NK-92 treated with Interleukin-12 subunit alpha and Interleukin-12 subunit beta, amount 100 ng/mL, for 24 hours (cell line): ENCODE data around the gene TTC13.

Experiments used
- DNase-seq: peaks from one replicate; lab custom pipeline; 2025; lab: John Stamatoyannopoulos, UW

Gene TTC13

GRCh38 chr1:230948301-230948700 lies 30.4 kb downstream of the TTC13 start:
- DNase-seq: no peak

- no peak for DNase-seq
Observed at GRCh38 chr1:230943048-230943593, 35.5 kb downstream of the TTC13 start.

GRCh38 chr1:230940848-230941247 lies 37.8 kb downstream of the TTC13 start:
- DNase-seq: no peak

GRCh38 chr1:230939806-230940489 lies 38.7 kb downstream of the TTC13 start:
- DNase-seq: no peak

GRCh38 chr1:230938924-230939368 lies 39.7 kb downstream of the TTC13 start:
- no peak for DNase-seq

GRCh38 chr1:230937371-230937770 lies 41.3 kb downstream of the TTC13 start:
- DNase-seq: no peak

- no peak for DNase-seq
Observed at GRCh38 chr1:230936475-230936874, 42.2 kb downstream of the TTC13 start.

GRCh38 chr1:230935852-230936251 lies 42.8 kb downstream of the TTC13 start:
- DNase-seq: no peak

- DNase-seq: no peak
Observed at GRCh38 chr1:230930986-230931385, 47.7 kb downstream of the TTC13 start.

- no peak for DNase-seq
Observed at GRCh38 chr1:230926182-230926581, 52.5 kb downstream of the TTC13 start.

GRCh38 chr1:230925608-230926007 lies 53.1 kb downstream of the TTC13 start:
- no peak for DNase-seq

GRCh38 chr1:230923176-230923575 lies 55.5 kb downstream of the TTC13 start:
- no peak for DNase-seq

- no peak for DNase-seq
Observed at GRCh38 chr1:230922620-230923019, 56.0 kb downstream of the TTC13 start.

GRCh38 chr1:230919207-230919606 lies 59.5 kb downstream of the TTC13 start:
- DNase-seq: no peak

- DNase-seq: peak; percentile 58
Observed at GRCh38 chr1:230917284-230918135, 61.2 kb downstream of the TTC13 start.

GRCh38 chr1:230916587-230917283 lies 61.9 kb downstream of the TTC13 start:
- no peak for DNase-seq

- no peak for DNase-seq
Observed at GRCh38 chr1:230915078-230915477, 63.6 kb downstream of the TTC13 start.

- DNase-seq: no peak
Observed at GRCh38 chr1:230913496-230913895, 65.2 kb downstream of the TTC13 start.

GRCh38 chr1:230910755-230911117 lies 67.9 kb downstream of the TTC13 start:
- DNase-seq: no peak

GRCh38 chr1:230909974-230910754 lies 68.5 kb downstream of the TTC13 start:
- no peak for DNase-seq

- DNase-seq: no peak
Observed at GRCh38 chr1:230907472-230908205, 71.0 kb downstream of the TTC13 start.
